Erythroblast (primary cell): ENCODE results near the gene LRIT3.

Source experiments
- GATA1 ChIP-seq: IDR thresholded peaks from 2 replicates; pipeline ENCODE4 v1.6.1; 2011; ENCODE audit warnings: low read depth, mild to moderate bottlenecking, control low read depth, low read length, moderate library complexity
- POLR2A ChIP-seq: IDR thresholded peaks from 2 replicates; pipeline ENCODE4 v1.6.1; 2011; ENCODE audit warnings: mild to moderate bottlenecking, low read length

DNA sequence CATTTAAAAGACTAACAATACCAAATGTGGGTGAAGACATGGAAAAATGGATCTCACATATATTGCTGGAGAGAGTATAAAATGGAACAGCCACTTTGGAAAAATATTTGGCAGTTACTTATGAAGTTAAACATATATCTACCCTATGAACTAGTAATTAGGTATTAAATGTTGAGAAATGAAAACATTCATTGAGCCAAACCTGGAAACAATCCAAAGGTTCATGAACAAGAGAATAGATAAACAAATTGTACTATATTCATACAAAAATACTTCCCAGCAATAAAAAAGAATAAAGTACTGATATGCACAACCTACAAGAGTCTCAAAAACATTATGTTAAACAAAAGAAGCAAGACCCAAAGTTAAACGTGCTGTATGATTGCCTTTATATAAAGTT is 60.8 kb downstream of the LRIT3 start:
- TF ChIP-seq POLR2A (no peak), GATA1 (no peak)
